ENCODE data around the gene ADGRG6.
A peak's percentile ranks its signal among the peaks of the same experiment; 100 is the strongest.

Gene ADGRG6

DNA sequence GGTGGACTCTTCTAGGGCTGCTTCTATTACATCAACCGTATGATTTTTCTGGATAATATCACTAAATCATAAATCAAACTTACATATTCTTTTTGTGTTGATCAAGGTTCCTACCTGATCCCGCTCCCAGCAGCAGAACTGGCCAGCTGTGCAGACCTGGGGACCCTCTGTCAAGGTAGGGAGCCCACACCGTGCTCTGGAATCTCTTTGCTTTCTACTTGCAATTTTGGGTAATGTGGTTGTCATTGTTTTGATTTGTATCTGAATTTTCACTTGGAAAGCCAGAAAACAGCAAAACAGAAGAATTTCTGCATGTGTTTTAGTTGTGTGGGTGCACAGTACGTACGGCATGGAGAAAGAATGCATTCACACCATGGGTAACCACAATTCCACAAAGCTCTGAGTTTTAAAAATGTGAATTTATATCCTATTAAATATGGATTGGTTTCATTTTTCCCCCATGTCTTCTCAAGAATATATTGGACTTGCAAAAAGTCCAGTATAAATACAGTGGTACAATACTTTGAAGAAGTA, 80.1 kb downstream of the ADGRG6 start:
- H3K27ac Mint-ChIP-seq, result no peak overlapping the region
- H3K9me3 Mint-ChIP-seq, result no peaks in the 10 kb centered on the region
- H3K4me3 Mint-ChIP-seq, result no peak overlapping the region
- no peaks in the 10 kb centered on the region for H3K27me3 Mint-ChIP-seq (ENCODE audit: low read depth, poor library complexity)
- H3K4me1 Mint-ChIP-seq, result peaks cover 24% of the 10 kb centered on the region
- no peak for DNase-seq
- TF ChIP-seq, protein P1, sequence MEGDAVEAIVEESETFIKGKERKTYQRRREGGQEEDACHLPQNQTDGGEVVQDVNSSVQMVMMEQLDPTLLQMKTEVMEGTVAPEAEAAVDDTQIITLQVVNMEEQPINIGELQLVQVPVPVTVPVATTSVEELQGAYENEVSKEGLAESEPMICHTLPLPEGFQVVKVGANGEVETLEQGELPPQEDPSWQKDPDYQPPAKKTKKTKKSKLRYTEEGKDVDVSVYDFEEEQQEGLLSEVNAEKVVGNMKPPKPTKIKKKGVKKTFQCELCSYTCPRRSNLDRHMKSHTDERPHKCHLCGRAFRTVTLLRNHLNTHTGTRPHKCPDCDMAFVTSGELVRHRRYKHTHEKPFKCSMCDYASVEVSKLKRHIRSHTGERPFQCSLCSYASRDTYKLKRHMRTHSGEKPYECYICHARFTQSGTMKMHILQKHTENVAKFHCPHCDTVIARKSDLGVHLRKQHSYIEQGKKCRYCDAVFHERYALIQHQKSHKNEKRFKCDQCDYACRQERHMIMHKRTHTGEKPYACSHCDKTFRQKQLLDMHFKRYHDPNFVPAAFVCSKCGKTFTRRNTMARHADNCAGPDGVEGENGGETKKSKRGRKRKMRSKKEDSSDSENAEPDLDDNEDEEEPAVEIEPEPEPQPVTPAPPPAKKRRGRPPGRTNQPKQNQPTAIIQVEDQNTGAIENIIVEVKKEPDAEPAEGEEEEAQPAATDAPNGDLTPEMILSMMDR (IDR thresholded peaks at IDR 0.05), result no peak
- H3K36me3 Mint-ChIP-seq (ENCODE audit: low read depth), result no peaks in the 10 kb centered on the region

DNA sequence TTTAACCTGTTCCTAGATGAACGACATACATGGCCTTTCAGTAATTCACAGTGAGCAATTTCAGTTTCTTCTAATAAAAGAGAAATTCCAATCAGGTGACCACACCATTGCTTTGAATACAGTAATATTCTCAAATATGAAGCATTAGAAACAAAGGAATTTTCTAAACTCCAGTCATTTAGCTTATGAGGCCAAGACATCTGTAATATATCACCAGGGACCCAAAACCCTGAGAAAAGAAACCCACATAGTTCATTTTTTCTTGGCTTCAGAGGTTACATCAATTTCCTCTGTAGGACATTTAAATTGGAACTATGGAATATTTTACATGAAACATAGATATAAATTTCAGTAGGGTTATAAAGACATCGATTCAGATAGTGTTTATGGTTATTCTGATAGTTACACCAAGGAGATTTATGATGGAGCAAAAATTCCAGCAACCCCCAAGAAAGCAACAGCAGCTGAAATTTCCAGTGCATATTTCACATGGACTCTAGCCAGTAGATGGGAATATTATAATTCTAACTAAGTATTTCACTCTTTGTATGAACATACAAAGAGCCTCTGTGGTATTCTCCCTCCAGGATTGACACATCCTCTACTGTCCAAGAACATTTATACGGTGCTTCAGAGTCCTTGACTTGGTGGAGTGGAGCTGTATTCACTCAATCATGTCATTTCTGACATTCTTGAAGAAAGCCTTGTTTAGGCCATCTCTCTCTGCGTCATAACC, 82.9 kb downstream of the ADGRG6 start:
- H3K27ac Mint-ChIP-seq, result no peak overlapping the region
- no peaks in the 10 kb centered on the region for H3K36me3 Mint-ChIP-seq (ENCODE audit: low read depth)
- TF ChIP-seq, protein P1 (IDR thresholded peaks at IDR 0.05), result no peak
- H3K4me1 Mint-ChIP-seq, result no peaks in the 10 kb centered on the region
- H3K9me3 Mint-ChIP-seq, result no peaks in the 10 kb centered on the region
- H3K27me3 Mint-ChIP-seq (ENCODE audit: low read depth, poor library complexity), result no peaks in the 10 kb centered on the region
- H3K4me3 Mint-ChIP-seq, result no peak overlapping the region
- DNase-seq, result no peak

DNA sequence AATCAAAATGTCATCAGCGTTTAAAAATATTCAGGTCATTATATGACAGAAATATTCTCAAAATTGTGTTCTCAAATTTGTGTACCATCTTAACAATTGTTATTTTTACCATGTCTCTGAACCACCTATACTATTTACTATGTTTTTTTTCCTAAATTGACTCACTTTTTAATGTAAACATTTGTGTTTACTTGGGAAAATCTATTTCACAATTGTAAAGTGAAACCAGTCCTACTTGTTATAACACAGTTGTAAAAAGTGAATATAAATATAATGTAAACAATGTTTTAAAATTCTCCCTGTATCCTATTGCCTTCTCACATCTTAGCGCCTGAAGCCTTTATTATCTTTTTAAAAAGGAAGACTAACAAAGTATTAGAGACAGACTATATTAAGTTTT, 83.5 kb downstream of the ADGRG6 start:
- TF ChIP-seq, protein P1 (IDR thresholded peaks at IDR 0.05), result no peak
- Mint-ChIP-seq H3K36me3 (ENCODE audit: low read depth) (no peaks in the 10 kb centered on the region), H3K27ac (no peak overlapping the region), H3K4me1 (no peaks in the 10 kb centered on the region), H3K27me3 (ENCODE audit: low read depth, poor library complexity) (no peaks in the 10 kb centered on the region), H3K9me3 (no peaks in the 10 kb centered on the region), H3K4me3 (no peak overlapping the region)
- DNase-seq, result no peak

DNA sequence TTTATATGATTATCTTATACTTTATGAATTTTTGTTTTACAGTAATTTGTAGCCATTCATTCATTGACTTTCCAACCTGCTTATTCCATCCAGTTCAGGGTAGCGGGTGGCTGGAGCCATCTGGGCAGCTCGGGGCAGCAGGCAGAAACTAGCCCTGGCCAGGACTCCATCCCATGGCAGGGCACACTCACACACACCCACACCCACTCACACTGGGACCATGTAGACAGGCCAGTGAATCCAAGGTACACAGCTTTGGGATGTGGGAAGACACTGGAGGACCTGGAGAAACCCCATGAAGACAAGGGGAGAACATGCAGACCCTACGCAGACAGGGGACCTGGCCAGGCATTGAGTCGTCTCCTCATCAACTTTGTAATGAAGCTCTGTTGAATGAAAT, 84.8 kb downstream of the ADGRG6 start:
- no peaks in the 10 kb centered on the region for H3K9me3 Mint-ChIP-seq
- no peaks in the 10 kb centered on the region for H3K36me3 Mint-ChIP-seq (ENCODE audit: low read depth)
- no peaks in the 10 kb centered on the region for H3K27me3 Mint-ChIP-seq (ENCODE audit: low read depth, poor library complexity)
- H3K4me3 Mint-ChIP-seq, result no peak overlapping the region
- TF ChIP-seq, protein P1 (IDR thresholded peaks at IDR 0.05), result no peak
- no peaks in the 10 kb centered on the region for H3K4me1 Mint-ChIP-seq
- DNase-seq, result no peak
- H3K27ac Mint-ChIP-seq, result no peak overlapping the region

DNA sequence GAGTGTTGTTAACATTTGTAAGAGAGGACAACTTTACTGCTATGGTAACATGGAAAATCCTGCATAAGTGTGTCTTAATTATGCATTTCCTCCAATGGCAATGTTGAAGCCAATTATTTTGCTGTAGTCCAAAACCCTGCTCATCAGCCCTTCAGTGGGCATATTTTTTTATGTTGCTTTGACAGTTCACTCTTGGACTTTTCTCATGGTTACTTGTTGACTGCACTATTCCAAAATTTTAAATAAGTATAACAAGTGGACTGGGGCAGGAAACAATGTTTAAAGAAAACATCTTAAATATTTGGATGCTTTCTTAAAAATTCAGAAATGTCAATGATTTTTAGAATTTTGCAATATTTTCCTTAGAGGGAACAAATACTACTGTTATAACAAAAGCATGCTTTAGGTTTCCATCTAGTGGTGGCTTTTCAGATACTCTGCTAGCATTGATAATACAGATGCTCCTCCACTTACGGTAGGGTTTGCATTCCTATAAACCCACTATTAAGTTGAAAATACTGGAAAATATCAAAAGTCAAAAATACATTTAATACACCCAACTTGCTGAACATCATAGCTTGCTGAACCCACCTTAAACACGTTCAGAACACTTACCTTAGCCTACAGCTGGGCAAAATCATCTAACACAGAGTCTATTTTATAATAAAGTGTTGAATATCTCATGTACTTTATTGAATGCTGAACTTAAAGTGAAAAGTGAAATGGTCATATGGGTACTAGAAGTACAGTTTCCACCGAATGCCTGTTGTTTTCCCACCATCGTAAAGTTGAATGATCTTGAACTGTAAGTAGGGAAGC, 86.4 kb downstream of the ADGRG6 start:
- H3K36me3 Mint-ChIP-seq (ENCODE audit: low read depth), result no peaks in the 10 kb centered on the region
- no peak overlapping the region for H3K27ac Mint-ChIP-seq
- DNase-seq, result no peak
- no peaks in the 10 kb centered on the region for H3K9me3 Mint-ChIP-seq
- H3K4me3 Mint-ChIP-seq, result no peak overlapping the region
- H3K27me3 Mint-ChIP-seq (ENCODE audit: low read depth, poor library complexity), result no peaks in the 10 kb centered on the region
- TF ChIP-seq, protein P1 (IDR thresholded peaks at IDR 0.05), result peak; percentile 56
- H3K4me1 Mint-ChIP-seq, result no peaks in the 10 kb centered on the region
